K562 treated with DMSO at 1 percent for 4 hours (cell line): ENCODE data around the gene RHOV. TPM values are rescaled to one million over a fixed set of nuclear protein-coding genes. Genes with fewer than 3 reads are reported as not detected.

Source experiments
- total RNA-seq: library from RNA; unstranded; fragments of 300-600 nt; gene quantifications from 2 replicates; pipeline ENCODE4 v1.2.3, GENCODE V29; 2022; ENCODE audit not compliant: insufficient read depth

The RHOV gene
- total RNA-seq = 0.76 and 2.1 TPM in 2 replicates

GRCh38 chr15:40873694-40874561 lies at the start of gene RHOV:
RHOV (minus strand) TSS chr15:40874234; CDS start chr15:40874139, 95 bp downstream.

GRCh38 chr15:40893733-40894680 lies 20.0 kb upstream of the RHOV start, which contains the start of gene VPS18:
VPS18 (plus strand) TSS chr15:40894450; CDS start chr15:40894769, 319 bp downstream.

GRCh38 chr15:40843885-40844695 lies 29.9 kb downstream of the RHOV start, which contains the start of gene SPINT1:
SPINT1 (plus strand) TSS chr15:40844048; CDS start chr15:40844555, 507 bp downstream.

GRCh38 chr15:40828447-40829036 lies 45.5 kb downstream of the RHOV start, which contains the start of gene PPP1R14D:
PPP1R14D (minus strand) TSS chr15:40828708; CDS start chr15:40828641, 67 bp downstream.

Other genes starting within 250 kb of the RHOV start
- gene RAD51, start 179.1 kb downstream of the RHOV start, total RNA-seq = 37.2 and 40.7 TPM in 2 replicates
- 36.0 and 37.0 TPM in 2 replicates for gene RMDN3, start 119.0 kb downstream of the RHOV start, total RNA-seq
- 54.7 and 68.4 TPM in 2 replicates for gene GCHFR, start 110.2 kb downstream of the RHOV start, total RNA-seq
- 4.8 and 6.5 TPM in 2 replicates for gene C15orf62, start 104.3 kb downstream of the RHOV start, total RNA-seq
- 34.3 and 39.0 TPM in 2 replicates for gene ZFYVE19, start 67.1 kb downstream of the RHOV start, total RNA-seq
- gene DNAJC17, start 66.8 kb downstream of the RHOV start, total RNA-seq = 6.8 and 16.4 TPM in 2 replicates
- gene PPP1R14D, start 45.5 kb downstream of the RHOV start, total RNA-seq = not detected in 2 replicates
- gene SPINT1, start 30.2 kb downstream of the RHOV start, total RNA-seq = 3.9 and 7.4 TPM in 2 replicates
- gene VPS18, start 20.2 kb upstream of the RHOV start, total RNA-seq = 23.5 and 27.1 TPM in 2 replicates
- gene DLL4, start 55.1 kb upstream of the RHOV start, total RNA-seq = 0.57 and 0.99 TPM in 2 replicates
- gene CHAC1, start 79.2 kb upstream of the RHOV start, total RNA-seq = 68.8 and 72.6 TPM in 2 replicates
- gene INO80, start 242.0 kb upstream of the RHOV start, total RNA-seq = 10.7 and 13.9 TPM in 2 replicates